Activated naive CD4-positive, alpha-beta T cell treated with anti-CD3 and anti-CD28 coated beads for 36 hours (primary cell): ENCODE results near the gene BCAS4. TPM values are rescaled to one million over a fixed set of nuclear protein-coding genes. Genes with fewer than 3 reads are reported as not detected.

Source experiments
- CTCF ChIA-PET: fragments of 350-600 bp; sonication (Branson Sonifier 250); formaldehyde crosslinking; loops from one replicate; lab custom pipeline; 2021; ENCODE audit warnings: antibody characterized with exemption; lab: Charles Lee
- DNase-seq: peaks from one replicate; pipeline ENCODE4 v3.0.0-alpha.2; 2020
- H3K27ac Mint-ChIP-seq: one replicate; pipeline ENCODE4 v1.8.0; 2021; ENCODE audit warnings: mild to moderate bottlenecking, mixed read lengths
- H3K27me3 Mint-ChIP-seq: one replicate; pipeline ENCODE4 v1.8.0; 2021; ENCODE audit warnings: low read depth, mixed read lengths
- H3K36me3 Mint-ChIP-seq: one replicate; pipeline ENCODE4 v1.8.0; 2021; ENCODE audit warnings: low read depth, mixed read lengths
- H3K4me1 Mint-ChIP-seq: one replicate; pipeline ENCODE4 v1.8.0; 2021; ENCODE audit warnings: low read depth, mixed read lengths
- H3K4me3 Mint-ChIP-seq: one replicate; pipeline ENCODE4 v1.8.0; 2021; ENCODE audit warnings: mild to moderate bottlenecking, moderate library complexity, mixed read lengths
- H3K9me3 Mint-ChIP-seq: one replicate; pipeline ENCODE4 v1.8.0; 2021; ENCODE audit warnings: mixed read lengths
- intact Hi-C: fragments of 100-400 bp; cut with micrococcal nuclease; formaldehyde crosslinking; loops from one replicate; pipeline ENCODE4 v1.15.1; 2023
- total RNA-seq, 2 experiments: library from RNA; stranded (reverse); gene quantifications; one replicate each; pipeline ENCODE4 v1.2.3, GENCODE V29; 2021

The BCAS4 gene
- total RNA-seq, 2 experiments from 2014 or later, result 15.7 to 16.6 TPM

- H3K4me3 Mint-ChIP-seq, result no peak overlapping the region
- no peak overlapping the region for H3K27ac Mint-ChIP-seq
- CTCF ChIA-PET, result no interaction called here
- intact Hi-C loops, result no loop called here
- no peaks in the 10 kb centered on the region for H3K27me3 Mint-ChIP-seq
- H3K9me3 Mint-ChIP-seq, result no peaks in the 10 kb centered on the region
- H3K4me1 Mint-ChIP-seq, result no peaks in the 10 kb centered on the region
- no peak for DNase-seq
- no peaks in the 10 kb centered on the region for H3K36me3 Mint-ChIP-seq
Measured at GRCh38 chr20:50868509-50869495, 73.9 kb downstream of the BCAS4 start.

DNA sequence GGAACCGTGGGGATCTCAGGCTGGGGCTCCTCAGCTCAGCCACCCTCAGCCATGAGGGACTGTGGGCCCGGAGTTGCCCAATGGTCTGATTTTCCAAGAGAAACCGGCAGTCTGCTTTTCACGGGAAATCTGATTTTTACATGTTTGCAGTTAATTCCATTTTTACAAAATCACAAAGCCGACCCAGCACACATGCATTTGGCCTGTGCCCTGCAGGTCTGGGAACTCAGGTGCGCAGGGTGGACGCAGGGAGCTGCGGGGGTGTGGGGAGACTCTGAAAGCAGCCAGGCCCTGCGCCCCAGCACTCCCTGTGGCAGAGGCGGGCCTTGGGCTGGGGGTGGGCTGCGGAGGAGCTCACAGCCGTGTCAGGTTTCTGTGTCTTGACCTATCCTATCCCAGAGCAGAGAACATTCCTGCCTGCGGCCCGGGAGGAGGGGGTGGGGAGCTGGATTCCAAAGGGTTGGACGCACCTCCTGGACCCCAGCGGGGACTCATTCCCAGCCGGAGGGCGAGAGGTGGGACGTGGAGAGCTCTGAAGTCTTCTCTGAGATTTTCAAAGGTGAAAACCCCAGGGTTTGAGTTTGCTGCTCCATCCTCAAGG, 75.8 kb downstream of the BCAS4 start:
- Mint-ChIP-seq H3K27me3 (no peaks in the 10 kb centered on the region), H3K9me3 (no peaks in the 10 kb centered on the region), H3K36me3 (peaks cover 1% of the 10 kb centered on the region), H3K4me3 (no peak overlapping the region), H3K27ac (no peak overlapping the region), H3K4me1 (no peaks in the 10 kb centered on the region)
- DNase-seq, result no peak
- CTCF ChIA-PET, result no interaction called here
- intact Hi-C loops, result no loop called here

DNA sequence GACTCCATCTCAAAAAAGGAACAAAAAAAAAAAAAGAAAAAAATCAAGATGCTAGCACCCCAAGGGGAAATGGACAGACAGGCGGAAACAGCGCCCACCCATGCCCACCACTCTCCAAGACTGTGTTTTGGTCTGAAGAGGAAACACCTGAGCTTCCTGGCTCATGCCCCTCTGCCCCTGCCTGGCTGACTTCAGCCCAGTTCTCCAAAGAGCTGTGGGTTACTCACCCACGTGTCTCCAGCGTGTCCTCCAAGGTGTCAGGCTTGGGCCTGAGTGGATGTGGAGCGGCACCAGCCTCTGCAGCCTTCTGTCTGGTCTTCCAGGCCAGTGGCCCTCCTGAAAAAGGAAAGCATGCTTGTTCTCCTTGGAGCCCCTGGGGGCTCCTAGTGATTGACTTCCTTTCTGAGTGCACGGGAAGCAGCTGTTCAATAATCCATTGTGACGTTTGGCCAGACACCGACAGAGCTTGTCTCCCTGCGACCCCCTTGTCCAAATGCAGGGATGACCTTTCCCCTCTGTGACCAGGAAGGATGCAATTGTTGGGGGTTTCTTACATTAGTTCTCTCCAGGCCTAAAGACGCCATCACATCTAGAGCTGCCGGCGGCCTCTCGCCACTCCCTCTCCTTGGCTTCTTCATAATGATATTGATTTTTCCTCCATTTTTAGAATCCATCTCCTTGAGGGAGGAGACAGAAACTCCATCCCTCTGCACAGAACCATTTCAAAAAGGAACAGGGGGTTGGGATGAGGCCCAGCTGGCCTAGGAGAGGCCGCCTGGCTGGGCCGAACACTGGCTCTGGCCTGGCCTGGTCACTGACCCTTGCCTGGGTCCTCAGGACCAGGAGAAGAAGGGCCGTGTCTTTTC, 77.9 kb downstream of the BCAS4 start:
- no peak for DNase-seq
- peaks cover 4% of the 10 kb centered on the region for H3K36me3 Mint-ChIP-seq
- no peak overlapping the region for H3K4me3 Mint-ChIP-seq
- no peak overlapping the region for H3K27ac Mint-ChIP-seq
- intact Hi-C loops, result no loop called here
- no peaks in the 10 kb centered on the region for H3K9me3 Mint-ChIP-seq
- H3K27me3 Mint-ChIP-seq, result no peaks in the 10 kb centered on the region
- CTCF ChIA-PET, result interaction anchor here (0.6 kb wide), 1 partner anchor 11 kb away, joined by 6 read pairs; no protein-coding TSS in a partner anchor
- H3K4me1 Mint-ChIP-seq, result no peaks in the 10 kb centered on the region

GRCh38 chr20:50873585-50873984, 78.7 kb downstream of the BCAS4 start:
- no peaks in the 10 kb centered on the region for H3K27me3 Mint-ChIP-seq
- DNase-seq, result no peak
- no peaks in the 10 kb centered on the region for H3K9me3 Mint-ChIP-seq
- intact Hi-C loops, result no loop called here
- CTCF ChIA-PET, result interaction anchor here (0.6 kb wide), 1 partner anchor 79 kb away, joined by 3 read pairs; the partner anchor contains the start of gene BCAS4
- no peak overlapping the region for H3K27ac Mint-ChIP-seq
- H3K36me3 Mint-ChIP-seq, result peaks cover 4% of the 10 kb centered on the region
- no peaks in the 10 kb centered on the region for H3K4me1 Mint-ChIP-seq
- no peak overlapping the region for H3K4me3 Mint-ChIP-seq

GRCh38 chr20:50874111-50874757, 79.4 kb downstream of the BCAS4 start:
- no peaks in the 10 kb centered on the region for H3K4me1 Mint-ChIP-seq
- CTCF ChIA-PET, result interaction anchor here (0.6 kb wide), 1 partner anchor 80 kb away, joined by 3 read pairs; the partner anchor contains the start of gene BCAS4
- H3K4me3 Mint-ChIP-seq, result no peak overlapping the region
- H3K36me3 Mint-ChIP-seq, result peaks cover 4% of the 10 kb centered on the region
- intact Hi-C loops, result no loop called here
- no peak for DNase-seq
- H3K27me3 Mint-ChIP-seq, result no peaks in the 10 kb centered on the region
- no peaks in the 10 kb centered on the region for H3K9me3 Mint-ChIP-seq
- no peak overlapping the region for H3K27ac Mint-ChIP-seq

DNA sequence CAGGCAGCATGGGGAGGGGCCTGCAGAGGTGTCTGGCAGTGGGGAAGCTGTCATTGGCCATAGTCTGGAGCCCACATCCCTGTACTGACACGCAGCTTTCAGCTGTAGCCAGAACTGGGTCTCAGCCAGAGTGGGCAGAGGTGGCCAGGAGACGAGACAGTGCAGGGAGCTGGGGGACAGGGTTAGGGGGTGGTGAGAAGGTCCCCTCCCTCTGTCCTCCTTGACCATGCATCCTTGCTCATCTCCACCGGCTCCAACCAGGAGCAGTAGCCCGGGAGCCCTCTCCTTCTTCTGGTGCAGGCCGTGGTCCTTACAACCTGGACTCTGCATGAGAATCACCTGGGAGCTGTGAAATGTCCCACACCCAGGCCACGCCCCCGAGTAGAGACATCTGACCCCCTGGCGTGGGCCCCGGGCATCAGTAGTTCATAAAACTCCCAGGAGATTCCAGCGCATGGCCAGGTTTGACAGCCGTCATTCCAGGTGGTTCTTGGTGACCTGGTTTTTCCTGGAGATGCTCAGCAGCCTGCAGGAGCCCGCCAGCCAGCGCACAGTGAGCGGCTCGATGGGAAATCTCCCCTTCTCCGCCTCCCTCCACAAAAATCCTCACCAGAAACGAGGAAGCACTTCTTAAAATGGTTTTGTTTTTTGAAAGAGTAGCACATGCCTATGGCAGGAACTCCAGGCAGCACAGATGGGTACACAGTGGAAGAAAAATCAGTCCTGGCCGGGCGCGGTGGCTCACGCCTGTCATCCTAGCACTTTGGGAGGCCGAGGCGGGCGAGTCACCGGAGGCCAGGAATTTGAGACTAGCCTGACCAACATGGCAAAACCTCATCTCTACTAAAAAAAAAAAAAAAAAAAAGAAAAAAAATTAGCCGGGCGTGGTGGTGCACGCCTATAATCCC, 80.2 kb downstream of the BCAS4 start:
- Mint-ChIP-seq H3K4me3 (no peak overlapping the region), H3K36me3 (peaks cover 4% of the 10 kb centered on the region), H3K27ac (no peak overlapping the region), H3K4me1 (no peaks in the 10 kb centered on the region), H3K9me3 (no peaks in the 10 kb centered on the region), H3K27me3 (no peaks in the 10 kb centered on the region)
- intact Hi-C loops, result no loop called here
- no peak for DNase-seq
- CTCF ChIA-PET, result no interaction called here

DNA sequence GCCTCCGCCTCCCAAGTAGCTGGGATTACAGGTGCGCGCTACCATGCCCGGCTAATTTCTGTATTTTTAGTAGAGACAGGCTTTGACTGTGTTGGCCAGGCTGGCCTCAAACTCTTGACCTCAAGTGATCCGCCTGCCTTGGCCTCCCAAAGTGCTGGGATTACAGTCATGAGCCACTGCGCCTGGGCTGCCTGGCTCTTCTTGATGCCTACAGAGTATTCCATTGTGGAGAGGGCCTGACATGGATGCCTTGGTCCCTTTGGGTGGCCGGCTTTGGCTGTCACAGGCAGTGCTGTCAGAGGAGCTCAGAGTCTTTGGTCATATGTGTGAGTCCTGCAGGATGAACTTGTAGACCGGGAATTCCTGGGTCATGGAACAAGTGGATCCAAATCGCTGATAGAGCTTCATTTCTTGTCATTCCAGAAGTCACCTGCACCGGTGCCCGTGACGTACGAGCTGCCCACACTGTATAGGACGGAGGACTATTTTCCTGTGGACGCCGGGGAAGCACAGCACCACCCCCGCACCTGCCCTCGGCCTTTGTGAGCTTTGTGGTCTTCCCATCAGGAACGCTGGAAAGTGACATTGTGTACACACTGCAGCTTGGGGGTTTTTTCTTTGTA, 81.3 kb downstream of the BCAS4 start:
- Mint-ChIP-seq H3K4me1 (no peaks in the 10 kb centered on the region), H3K36me3 (peaks cover 4% of the 10 kb centered on the region), H3K4me3 (no peak overlapping the region), H3K9me3 (no peaks in the 10 kb centered on the region), H3K27me3 (no peaks in the 10 kb centered on the region), H3K27ac (no peak overlapping the region)
- no peak for DNase-seq
- CTCF ChIA-PET, result no interaction called here
- intact Hi-C loops, result no loop called here

DNA sequence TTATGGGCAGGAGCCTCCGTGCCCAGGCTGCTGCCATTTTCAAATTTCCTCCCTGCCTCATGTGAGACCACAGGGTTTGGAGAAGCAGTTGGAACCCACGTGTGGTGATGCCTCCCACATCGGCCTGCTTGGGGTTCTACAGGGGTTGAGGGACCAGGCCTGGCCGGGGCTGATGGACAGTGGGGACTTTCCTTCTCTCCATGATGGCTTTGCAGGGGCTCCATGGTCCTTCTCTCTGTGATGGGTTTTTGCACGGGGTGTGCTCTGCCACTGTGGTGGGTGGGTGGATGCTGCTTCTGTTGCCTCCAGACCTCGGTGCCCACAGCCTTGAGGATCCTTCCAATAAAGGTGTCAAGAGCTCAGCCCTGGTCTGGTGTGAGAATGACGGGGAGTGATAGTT, 82.0 kb downstream of the BCAS4 start:
- H3K9me3 Mint-ChIP-seq, result no peaks in the 10 kb centered on the region
- H3K36me3 Mint-ChIP-seq, result peaks cover 4% of the 10 kb centered on the region
- H3K27ac Mint-ChIP-seq, result no peak overlapping the region
- no peaks in the 10 kb centered on the region for H3K4me1 Mint-ChIP-seq
- intact Hi-C loops, result no loop called here
- DNase-seq, result no peak
- no peak overlapping the region for H3K4me3 Mint-ChIP-seq
- H3K27me3 Mint-ChIP-seq, result no peaks in the 10 kb centered on the region
- CTCF ChIA-PET, result no interaction called here

DNA sequence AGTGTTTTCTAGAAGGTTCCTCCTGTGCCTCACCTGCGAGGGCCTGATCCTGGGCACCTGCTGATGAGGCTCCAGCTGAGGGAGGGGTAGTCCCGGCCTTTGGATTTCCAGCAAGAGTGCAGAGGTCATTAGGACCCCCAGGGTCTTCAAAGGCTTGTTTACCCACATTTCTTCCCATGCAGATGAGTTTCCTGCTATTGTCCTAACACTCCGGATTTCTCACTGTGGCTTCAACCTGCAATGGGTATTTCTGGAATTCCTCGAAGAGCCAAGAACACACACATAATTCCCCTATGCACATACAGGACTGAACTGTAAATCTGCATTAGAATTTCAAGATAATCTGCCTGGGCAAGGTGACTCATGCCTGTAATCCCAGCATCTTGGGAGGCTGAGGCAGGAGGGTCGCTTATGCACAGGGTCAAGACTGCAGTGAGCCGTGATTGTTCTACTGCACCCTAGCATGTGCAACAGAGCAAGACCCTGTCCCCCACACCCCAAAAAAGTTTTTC, 82.4 kb downstream of the BCAS4 start:
- H3K27me3 Mint-ChIP-seq, result no peaks in the 10 kb centered on the region
- no peaks in the 10 kb centered on the region for H3K9me3 Mint-ChIP-seq
- H3K4me1 Mint-ChIP-seq, result no peaks in the 10 kb centered on the region
- no peak for DNase-seq
- H3K4me3 Mint-ChIP-seq, result no peak overlapping the region
- H3K27ac Mint-ChIP-seq, result no peak overlapping the region
- intact Hi-C loops, result no loop called here
- CTCF ChIA-PET, result no interaction called here
- H3K36me3 Mint-ChIP-seq, result peaks cover 4% of the 10 kb centered on the region

- Mint-ChIP-seq H3K27ac (no peak overlapping the region), H3K9me3 (no peaks in the 10 kb centered on the region), H3K4me3 (no peak overlapping the region), H3K27me3 (no peaks in the 10 kb centered on the region), H3K36me3 (peaks cover 10% of the 10 kb centered on the region), H3K4me1 (no peaks in the 10 kb centered on the region)
- no peak for DNase-seq
- CTCF ChIA-PET, result interaction anchor here (0.8 to 0.9 kb wide), 2 partner anchors 85 to 89 kb away, joined by 3 read pairs; no protein-coding TSS in a partner anchor
- intact Hi-C loops, result no loop called here
Measured at GRCh38 chr20:50879649-50880550, 85.0 kb downstream of the BCAS4 start.
